GM19099 (cell line): Measurements from ENCODE around the gene L1CAM.

Experiments used
- POLR2A ChIP-seq: IDR thresholded peaks from 3 replicates; pipeline ENCODE4 v1.6.1; 2011; ENCODE audit warnings: low read depth; ENCODE audit not compliant: insufficient read length; ENCODE audit errors: extremely low read depth

L1CAM gene

DNA sequence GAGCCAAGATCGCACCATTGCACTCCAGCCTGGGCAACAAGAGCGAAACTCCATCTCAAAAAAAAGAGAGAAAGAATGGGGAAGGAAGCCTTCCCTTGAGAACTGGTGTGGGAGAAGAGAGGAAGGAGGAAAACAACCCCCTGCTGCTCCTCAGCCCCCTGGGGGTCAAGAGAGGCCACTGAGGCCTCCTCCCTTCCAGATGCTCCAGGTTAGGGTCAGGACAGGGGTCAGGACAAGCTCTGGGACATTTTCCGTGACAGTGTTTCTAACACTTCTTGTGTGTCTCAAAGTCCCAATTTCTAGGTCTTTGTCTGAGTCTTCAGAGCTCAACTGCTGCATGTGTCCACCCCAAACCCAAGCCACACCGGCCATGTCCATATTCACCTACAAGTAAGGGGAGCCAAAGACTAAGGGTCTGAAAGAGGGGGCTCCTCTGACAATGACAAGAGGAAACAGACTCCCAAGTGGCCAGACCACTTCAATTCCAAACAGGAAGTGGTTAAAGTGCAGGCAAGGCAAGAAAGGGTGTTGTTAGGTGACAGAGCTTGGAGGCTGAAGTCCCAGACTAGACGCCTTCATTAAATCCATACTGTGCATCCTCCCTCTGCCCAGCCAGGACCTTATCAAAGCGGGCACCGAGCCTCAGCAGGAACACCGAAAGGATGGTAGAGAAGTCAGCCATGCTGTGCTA is 8.3 kb downstream of the L1CAM start:
- no peak for TF ChIP-seq POLR2A

DNA sequence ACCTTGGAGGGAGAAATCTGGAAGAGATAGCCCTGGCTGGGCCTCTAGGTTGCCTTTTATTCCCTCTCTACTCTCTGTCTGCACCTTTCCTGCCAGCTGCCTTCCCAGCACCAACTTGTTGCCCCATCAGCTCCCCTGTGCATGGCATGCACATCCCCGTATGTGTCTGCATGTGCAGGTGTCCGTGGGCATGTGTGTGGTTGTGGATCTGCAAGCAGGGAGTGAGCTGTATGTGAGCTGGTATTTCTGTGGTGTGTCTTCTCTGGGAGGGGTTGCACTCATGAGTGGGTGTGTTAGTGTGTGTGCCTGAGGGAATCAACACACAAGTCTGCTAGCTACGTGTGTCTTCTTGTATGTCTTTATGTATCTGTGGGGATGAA is 9.9 kb downstream of the L1CAM start:
- TF ChIP-seq POLR2A: no peak

DNA sequence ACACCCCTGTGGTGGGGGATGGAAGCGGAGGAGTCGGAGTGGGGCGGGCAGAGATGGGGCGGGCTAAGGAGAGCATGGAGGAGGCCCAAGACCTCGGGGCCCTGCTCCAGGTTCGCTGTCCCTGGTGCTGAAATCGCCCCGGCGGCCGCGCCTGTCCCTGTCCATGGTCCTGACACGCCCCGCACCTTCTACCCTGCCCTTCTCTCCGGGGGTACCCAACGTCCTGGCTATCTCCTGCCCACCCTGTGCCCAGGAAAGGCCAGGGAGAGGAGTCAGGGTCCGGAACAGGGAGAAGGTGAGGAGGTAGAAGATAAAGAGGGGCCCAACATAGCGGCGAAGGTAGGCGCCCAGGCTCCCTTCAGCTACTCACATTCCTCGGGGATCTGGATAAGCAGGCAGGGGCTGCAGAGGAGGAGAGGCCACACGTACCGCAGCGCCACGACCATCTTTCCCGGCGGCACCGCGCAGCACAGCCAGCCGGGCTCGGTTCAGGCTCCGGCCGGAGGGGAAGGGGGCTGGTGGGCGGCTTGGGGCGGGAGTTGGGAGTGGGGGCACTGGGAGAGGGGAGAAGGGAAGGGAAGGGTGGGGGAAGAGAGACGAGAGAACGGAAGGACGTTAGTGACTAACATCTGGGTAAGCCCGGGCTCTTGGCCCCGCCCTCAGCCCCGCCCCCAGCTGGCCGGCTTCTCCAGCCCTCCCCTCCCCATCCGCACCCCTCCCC is 10.4 kb downstream of the L1CAM start:
- no peak for TF ChIP-seq POLR2A

GRCh38 chrX:153874366-153875125 is 11.4 kb downstream of the L1CAM start:
- no peak for TF ChIP-seq POLR2A

DNA sequence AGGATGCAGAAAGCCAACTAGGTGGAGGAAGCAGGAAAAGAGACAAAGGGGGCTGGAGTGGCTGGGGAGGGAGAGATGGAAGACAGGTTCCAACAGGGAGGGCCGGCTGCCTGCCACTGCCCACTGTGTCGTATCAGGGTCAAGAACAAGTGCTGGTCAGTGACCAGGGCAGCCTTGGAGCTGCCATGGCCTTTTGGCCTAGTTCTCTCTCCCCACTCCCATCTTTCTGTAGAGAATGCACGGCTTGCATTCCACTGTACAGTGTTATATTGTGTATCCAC is 11.9 kb downstream of the L1CAM start:
- no peak for TF ChIP-seq POLR2A

- TF ChIP-seq POLR2A: no peak
Measured at GRCh38 chrX:153873282-153874084, 12.5 kb downstream of the L1CAM start.

DNA sequence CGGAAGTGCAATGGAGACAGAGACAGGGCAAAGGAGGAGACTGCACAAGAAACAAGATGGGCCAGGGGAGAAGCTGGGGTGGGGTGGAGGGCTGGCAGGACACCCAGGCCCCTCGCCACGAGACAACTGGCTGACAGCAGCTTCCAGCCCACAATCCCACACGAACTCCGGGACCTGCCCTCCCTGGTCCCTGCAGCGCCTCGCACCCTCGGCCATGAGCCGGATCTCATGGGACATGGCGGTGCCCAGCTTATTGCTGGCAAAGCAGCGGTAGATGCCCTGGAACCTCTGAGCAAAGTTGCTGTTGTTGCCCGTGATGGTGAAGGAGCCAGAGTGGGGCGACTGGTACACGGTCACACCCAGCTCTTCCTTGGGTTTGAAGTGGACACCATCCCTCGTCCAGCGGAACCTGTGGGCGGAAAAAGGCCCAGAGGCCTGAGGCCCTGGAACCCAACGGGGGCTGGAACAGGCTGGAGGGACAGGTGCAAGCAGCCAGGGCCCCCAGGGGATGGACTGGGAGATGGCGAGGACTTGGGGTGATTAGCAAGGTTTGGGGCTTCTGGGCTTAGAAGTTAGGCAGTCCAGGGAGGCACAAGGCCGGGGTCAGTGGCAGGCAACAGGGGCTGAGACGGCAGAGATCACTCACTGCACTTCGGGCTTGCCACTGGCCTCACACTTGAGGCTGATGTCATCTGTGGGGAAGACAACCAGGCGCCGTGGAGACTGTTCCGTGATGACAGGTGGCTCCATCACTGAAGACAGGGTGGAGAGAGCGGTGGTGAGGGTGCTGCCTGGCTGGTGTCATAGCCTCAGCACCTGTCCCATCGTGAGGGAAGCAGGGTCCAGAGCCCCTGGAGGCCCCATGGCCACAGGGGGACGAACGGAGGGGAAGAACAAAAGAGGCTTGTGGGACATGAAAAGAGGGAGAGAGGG is 13.8 kb downstream of the L1CAM start:
- no peak for TF ChIP-seq POLR2A

GRCh38 chrX:153871451-153871850 is 14.5 kb downstream of the L1CAM start:
- no peak for TF ChIP-seq POLR2A

DNA sequence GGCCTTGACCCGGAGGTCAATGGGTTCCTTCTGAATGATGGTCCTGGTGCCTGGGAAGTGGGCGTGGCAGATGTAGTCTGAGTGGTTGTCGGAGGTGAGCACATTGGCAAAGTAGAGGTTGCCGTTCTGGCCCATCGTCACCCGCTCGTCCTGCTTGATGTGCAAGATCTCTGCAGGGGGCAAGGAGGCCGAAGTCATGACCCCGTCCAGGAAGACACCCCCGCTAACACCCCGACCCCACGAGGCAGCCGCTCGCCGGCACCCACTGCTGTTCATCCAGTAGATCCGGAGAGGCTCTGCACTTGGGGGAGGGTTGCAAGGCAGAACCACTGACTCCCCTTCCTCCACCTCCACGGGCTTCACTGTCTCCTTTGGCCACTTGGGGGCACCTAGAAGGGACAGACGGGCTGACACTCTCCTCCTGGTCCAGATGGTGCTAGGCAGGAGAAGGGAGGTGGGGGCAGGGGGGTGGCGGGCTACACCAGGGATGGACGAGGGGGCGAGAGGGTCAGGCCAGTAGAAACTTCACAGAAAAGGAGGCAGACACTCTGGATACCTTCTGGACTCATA is 15.1 kb downstream of the L1CAM start:
- TF ChIP-seq POLR2A: no peak

GRCh38 chrX:153870288-153870690 is 15.7 kb downstream of the L1CAM start:
- TF ChIP-seq POLR2A: no peak

GRCh38 chrX:153869473-153870287 is 16.3 kb downstream of the L1CAM start:
- TF ChIP-seq POLR2A: no peak

- TF ChIP-seq POLR2A: no peak
Measured at GRCh38 chrX:153868576-153869472, 17.1 kb downstream of the L1CAM start.
